Psoas muscle (tissue), 8 donors: ENCODE data around the gene HS3ST2. TPM values are rescaled to one million over a fixed set of nuclear protein-coding genes. Genes with fewer than 3 reads are reported as not detected.

Experiments used
- ATAC-seq, 4 donors: fragments of 200-7000 bp; cut with Tn5 transposase; one replicate each; pipeline ENCODE4 v1.9.1; 2020; ENCODE audit warnings: moderate library complexity in 3 of 4, mild to moderate bottlenecking in 2 of 4
- DNase-seq, 2 donors: peaks; one replicate each; pipeline ENCODE4 v3.0.0-alpha.2; 2020
- H3K27ac ChIP-seq: fragments of 200-600 bp; one replicate; pipeline ENCODE4 v1.8.0; 2022
- H3K27me3 ChIP-seq, 3 donors: fragments of 200-600 bp in 1 of 3; one replicate each; pipeline versions ENCODE4 v1.6.1 to v1.8.0; 2013 to 2022; ENCODE audit warnings: low read length in 2 of 3, mild to moderate bottlenecking in 2 of 3, moderate library complexity in 1 of 3; ENCODE audit not compliant: insufficient read depth in 3 of 3
- H3K36me3 ChIP-seq, 2 donors: fragments of 200-600 bp in 1 of 2; one replicate each; pipeline versions ENCODE4 v1.6.1 to v1.8.0; 2013 to 2022; ENCODE audit warnings: low read depth in 1 of 2, mild to moderate bottlenecking in 1 of 2, moderate library complexity in 1 of 2; ENCODE audit not compliant: insufficient read depth in 1 of 2
- H3K4me1 ChIP-seq: fragments of 200-600 bp; one replicate; pipeline ENCODE4 v1.8.0; 2022
- H3K4me3 ChIP-seq: fragments of 200-600 bp; one replicate; pipeline ENCODE4 v1.8.0; 2022; ENCODE audit warnings: mild to moderate bottlenecking
- H3K9me3 ChIP-seq: fragments of 200-600 bp; one replicate; pipeline ENCODE4 v1.8.0; 2022
- WGBS, 3 donors: extraction: QIAGEN DNeasy Blood & Tissue Kit; methylation state at CpG; one replicate each; pipeline versions ENCODE4 v1.1.6 to v1.1.7; 2013; 5-methylcytosine and 5-hydroxymethylcytosine counted together
- intact Hi-C, 2 donors: fragments of 100-400 bp; cut with DNase I; formaldehyde crosslinking; loops; one replicate each; pipeline versions ENCODE4 v1.11.0 to v1.14.2; 2022
- polyA plus RNA-seq, 3 donors: library from polyadenylated mRNA; stranded (reverse); fragments of 200-250 nt; gene quantifications; one replicate each; pipeline ENCODE4 v1.2.3, GENCODE V29; 2013
- total RNA-seq, 4 donors: library from RNA; stranded (reverse); fragmentation: NEBNext Ultra II Directional in 2 of 4; extraction: Animal tissue kit (Norgen Biotek cat#: 25700) in 2 of 4; gene quantifications; one replicate each; pipeline versions ENCODE4 v1.2.1 to v1.2.4, GENCODE V29; 2021 to 2023
- TF ChIP-seq, protein P1 (sequence below): fragments of 200-600 bp; IDR thresholded peaks from one replicate; pipeline ENCODE4 v1.8.0; 2022; ENCODE audit warnings: antibody characterized with exemption
- donor health status: healthy with polysubstance abuse.
- donor health status: DM: no; HTN: no; CAD: no; lungs with moderate emphysema.
- donor health status: Bipolar disorder and iron deficiency.
- donor health status: healthy.
- donor health status: DM: yes; HTN: yes; CAD: no.
- donor health status: DM: no; HTN: no; CAD: no.
- donor health status: DM: no; HTN: no; CAD: no.
- donor health status: DM: yes; HTN: yes; CAD: no.

Gene HS3ST2
- total and polyA plus RNA-seq, 7 donors = 0.05 to 1.6 (median 0.42) TPM; not detected in 1

- TF ChIP-seq, protein P1, sequence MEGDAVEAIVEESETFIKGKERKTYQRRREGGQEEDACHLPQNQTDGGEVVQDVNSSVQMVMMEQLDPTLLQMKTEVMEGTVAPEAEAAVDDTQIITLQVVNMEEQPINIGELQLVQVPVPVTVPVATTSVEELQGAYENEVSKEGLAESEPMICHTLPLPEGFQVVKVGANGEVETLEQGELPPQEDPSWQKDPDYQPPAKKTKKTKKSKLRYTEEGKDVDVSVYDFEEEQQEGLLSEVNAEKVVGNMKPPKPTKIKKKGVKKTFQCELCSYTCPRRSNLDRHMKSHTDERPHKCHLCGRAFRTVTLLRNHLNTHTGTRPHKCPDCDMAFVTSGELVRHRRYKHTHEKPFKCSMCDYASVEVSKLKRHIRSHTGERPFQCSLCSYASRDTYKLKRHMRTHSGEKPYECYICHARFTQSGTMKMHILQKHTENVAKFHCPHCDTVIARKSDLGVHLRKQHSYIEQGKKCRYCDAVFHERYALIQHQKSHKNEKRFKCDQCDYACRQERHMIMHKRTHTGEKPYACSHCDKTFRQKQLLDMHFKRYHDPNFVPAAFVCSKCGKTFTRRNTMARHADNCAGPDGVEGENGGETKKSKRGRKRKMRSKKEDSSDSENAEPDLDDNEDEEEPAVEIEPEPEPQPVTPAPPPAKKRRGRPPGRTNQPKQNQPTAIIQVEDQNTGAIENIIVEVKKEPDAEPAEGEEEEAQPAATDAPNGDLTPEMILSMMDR = peak; percentile 75
- Histone ChIP-seq H3K27me3 (peaks cover 0 to 9% (median 3%) of the 10 kb centered on the region in 3 donors), H3K27ac (no peak overlapping the region), H3K4me3 (peak overlapping the region; percentile 8), H3K9me3 (no peaks in the 10 kb centered on the region), H3K36me3 (no peaks in the 10 kb centered on the region), H3K4me1 (peaks cover 8% of the 10 kb centered on the region)
- DNase-seq (peak; percentile 51 to 72), ATAC-seq (peak; percentile 81 to 94 (median 91))
- WGBS, 3 donors = 12 to 13% (median 13%) methylated on average over 18 of the region's 18 CpGs
- intact Hi-C loops = loop anchor here in 1 of 2 donors (2.0 kb wide), 2 partner anchors 50 to 266 kb away; no protein-coding TSS in a partner anchor
Observed at GRCh38 chr16:22948603-22949368, 134.8 kb downstream of the HS3ST2 start.

DNA sequence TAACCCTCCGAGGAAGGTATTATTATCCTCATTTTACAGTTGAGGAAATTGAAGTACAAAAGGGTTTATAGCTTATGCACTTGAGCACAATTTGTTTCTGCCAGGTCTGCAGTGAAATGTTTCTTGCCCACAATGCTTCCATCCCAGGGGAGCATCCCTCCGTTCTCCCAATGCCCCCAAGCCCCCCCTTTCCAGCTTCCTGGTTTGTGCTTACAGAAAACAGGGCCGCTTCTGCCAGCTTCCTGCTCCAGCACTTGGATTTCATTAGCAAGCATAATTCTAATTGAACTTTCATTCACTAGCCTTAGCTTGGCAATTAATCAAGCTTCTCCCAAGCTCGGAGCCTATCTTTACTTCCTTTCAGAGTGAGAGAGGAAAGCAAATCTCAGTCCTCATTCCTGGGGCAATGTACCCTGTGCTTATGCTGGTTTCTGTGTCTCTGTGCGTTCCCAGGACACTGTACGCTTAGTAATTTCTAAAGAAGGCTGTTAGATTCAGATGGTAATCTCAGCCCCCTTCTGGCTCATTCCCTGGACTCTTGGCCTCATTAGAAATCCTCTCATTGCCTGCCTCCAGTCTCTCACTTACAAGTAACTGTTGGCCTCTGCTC lies 141.6 kb downstream of the HS3ST2 start:
- H3K4me3 ChIP-seq = no peak overlapping the region
- H3K4me1 ChIP-seq = no peaks in the 10 kb centered on the region
- H3K9me3 ChIP-seq = no peaks in the 10 kb centered on the region
- intact Hi-C loops = no loop called here
- 35 to 45% (median 41%) methylated on average over 6 of the region's 6 CpGs for WGBS, 3 donors
- TF ChIP-seq, protein P1 = no peak
- no peak for DNase-seq
- no peak for ATAC-seq
- no peak overlapping the region for H3K27ac ChIP-seq
- H3K36me3 ChIP-seq = no peaks in the 10 kb centered on the region
- H3K27me3 ChIP-seq = no peaks in the 10 kb centered on the region

DNA sequence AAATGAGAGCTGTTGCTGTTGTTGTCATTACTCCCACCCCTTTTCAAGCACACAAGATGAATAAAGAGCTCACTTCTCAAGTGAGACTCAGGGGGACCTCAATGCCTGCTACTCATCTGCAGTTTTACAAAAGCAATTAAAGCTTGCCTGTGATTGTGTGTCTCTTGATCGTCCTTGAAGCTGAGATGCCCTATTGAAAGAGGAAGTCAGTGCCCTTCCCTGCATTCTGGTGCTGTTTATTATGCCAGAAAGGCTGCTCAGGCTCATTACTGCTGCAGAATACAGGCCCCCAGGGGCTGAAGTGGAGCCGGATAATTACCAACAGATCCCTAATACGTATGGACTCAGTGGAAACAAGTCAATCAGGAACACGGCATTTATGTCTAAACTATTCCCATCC lies 147.2 kb downstream of the HS3ST2 start:
- TF ChIP-seq, protein P1 = no peak
- intact Hi-C loops = no loop called here

DNA sequence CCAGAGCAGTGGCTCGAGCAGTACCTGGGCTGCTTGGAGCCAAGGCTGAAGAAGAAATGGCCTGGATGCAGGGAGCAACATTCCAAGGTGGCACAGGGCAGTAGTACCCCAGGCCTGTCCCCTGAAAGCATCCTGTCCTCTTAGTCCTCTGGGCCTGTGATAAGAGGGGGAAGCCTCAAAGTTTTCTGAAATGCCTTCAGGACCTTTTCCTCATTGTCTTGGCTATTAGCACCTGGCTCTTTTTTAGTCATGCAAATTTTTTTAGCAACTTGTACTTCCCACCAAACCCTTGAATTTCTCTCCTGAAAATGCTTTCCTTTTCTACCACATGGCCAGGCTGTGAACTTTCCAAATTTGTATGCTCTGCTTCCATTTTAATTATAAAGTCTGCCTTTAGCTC lies 148.9 kb downstream of the HS3ST2 start:
- Histone ChIP-seq H3K4me1 (no peaks in the 10 kb centered on the region), H3K27ac (no peak overlapping the region), H3K4me3 (no peak overlapping the region), H3K36me3 (no peaks in the 10 kb centered on the region), H3K9me3 (no peaks in the 10 kb centered on the region), H3K27me3 (no peaks in the 10 kb centered on the region)
- 55 to 67% (median 56%) methylated on average over 1 of the region's 1 CpG for WGBS, 3 donors
- TF ChIP-seq, protein P1 = no peak
- DNase-seq (no peak), ATAC-seq (no peak)
- intact Hi-C loops = no loop called here

More for the DNA sequence above, 147.2 kb downstream of the HS3ST2 start:
- Histone ChIP-seq H3K4me3 (no peak overlapping the region), H3K4me1 (no peaks in the 10 kb centered on the region), H3K36me3 (no peaks in the 10 kb centered on the region), H3K27me3 (no peaks in the 10 kb centered on the region), H3K27ac (no peak overlapping the region), H3K9me3 (no peaks in the 10 kb centered on the region)
- no peak for ATAC-seq
- WGBS, 3 donors = 28 to 47% (median 39%) methylated on average over 4 of the region's 4 CpGs
- no peak for DNase-seq
